Stimulated activated CD4-positive, alpha-beta T cell treated with anti-CD3 and anti-CD28 coated beads, Interleukin-4, amount 100 ng/mL, for 1 hour (primary cell): ENCODE data around the gene SAA1.
"Not testable (repeated sequence)": the region's sequence is repeated elsewhere in the genome, so short reads cannot be mapped to it uniquely, and the experiment has no call there.

Experiments used
- DNase-seq: peaks from one replicate; pipeline ENCODE4 v3.0.0-alpha.2; 2020

The SAA1 gene

GRCh38 chr11:18261721-18262120 is 4.3 kb upstream of the SAA1 start:
- DNase-seq: no peak

- not testable (repeated sequence) for DNase-seq
These were observed 3.2 kb upstream of the SAA1 start for GRCh38 chr11:18262681-18263350.

- no peak for DNase-seq
These were observed 2.0 kb upstream of the SAA1 start for GRCh38 chr11:18264035-18264434.

- no peak for DNase-seq
These were observed 1.1 kb upstream of the SAA1 start for GRCh38 chr11:18264677-18265555.

- DNase-seq: not testable (repeated sequence)
These were observed 1.5 kb downstream of the SAA1 start for GRCh38 chr11:18267335-18268133.

- not testable (repeated sequence) for DNase-seq
These were observed 3.2 kb downstream of the SAA1 start for GRCh38 chr11:18269252-18269651.

GRCh38 chr11:18270102-18270501 is 4.0 kb downstream of the SAA1 start:
- no peak for DNase-seq

GRCh38 chr11:18271206-18271605 is 5.1 kb downstream of the SAA1 start:
- no peak for DNase-seq

GRCh38 chr11:18277565-18278271 is 11.7 kb downstream of the SAA1 start:
- DNase-seq: no peak

GRCh38 chr11:18280438-18281045 is 14.5 kb downstream of the SAA1 start:
- DNase-seq: no peak

- no peak for DNase-seq
These were observed 16.6 kb downstream of the SAA1 start for GRCh38 chr11:18282626-18283025.

- DNase-seq: no peak
These were observed 19.8 kb downstream of the SAA1 start for GRCh38 chr11:18285841-18286240.

- DNase-seq: no peak
These were observed 22.8 kb downstream of the SAA1 start for GRCh38 chr11:18288911-18289310.

GRCh38 chr11:18294862-18295261 is 28.8 kb downstream of the SAA1 start:
- DNase-seq: no peak

GRCh38 chr11:18295316-18295715 is 29.3 kb downstream of the SAA1 start:
- DNase-seq: no peak

GRCh38 chr11:18299721-18300120 is 33.7 kb downstream of the SAA1 start:
- DNase-seq: no peak

GRCh38 chr11:18304745-18305144 is 38.7 kb downstream of the SAA1 start:
- DNase-seq: no peak

- DNase-seq: no peak
These were observed 41.5 kb downstream of the SAA1 start for GRCh38 chr11:18307461-18308139.

- DNase-seq: no peak
These were observed 42.2 kb downstream of the SAA1 start for GRCh38 chr11:18308242-18308641.

- DNase-seq: no peak
These were observed 43.6 kb downstream of the SAA1 start for GRCh38 chr11:18309691-18310090.

- no peak for DNase-seq
These were observed 44.8 kb downstream of the SAA1 start for GRCh38 chr11:18310800-18311340.
